RPMI7951 (cell line): Measurements from ENCODE around the gene NFATC3. TPM values are rescaled to one million over a fixed set of nuclear protein-coding genes. Genes with fewer than 3 reads are reported as not detected.

ENCODE experiments used
- DNase-seq: peaks from one replicate; pipeline ENCODE4 v3.0.0-alpha.2; 2012; ENCODE audit warnings: low read depth
- total RNA-seq: library from RNA; depleted of rRNA; stranded (reverse); fragments of >200 nt; shearing (Covaris generic); gene quantifications from 2 replicates; pipeline ENCODE4 v1.2.3, GENCODE V29; 2014

NFATC3 gene
- total RNA-seq, 1 experiment from 2014 or later = 22.5 TPM

DNA sequence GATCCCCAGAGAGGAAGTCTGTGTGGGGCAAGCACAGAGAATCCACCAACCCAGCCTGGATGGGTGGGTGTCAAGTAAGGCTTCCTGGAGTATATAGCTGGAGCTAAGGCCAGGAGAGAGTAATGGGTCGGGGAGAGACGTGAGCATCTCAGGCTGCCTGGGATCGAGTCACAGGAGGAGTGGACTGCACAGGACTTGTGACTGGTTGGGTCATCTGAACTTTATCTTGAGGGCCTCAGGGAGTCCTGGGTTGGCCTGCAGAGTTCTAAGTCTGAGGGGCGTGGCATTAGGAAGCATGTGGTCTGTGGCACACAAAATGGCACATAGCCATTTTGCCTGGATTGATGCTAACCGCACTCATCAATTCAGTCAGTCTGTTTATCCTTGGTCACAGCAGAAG lies 161.5 kb downstream of the NFATC3 start:
- DNase-seq = peak; percentile 25

GRCh38 chr16:68247400-68247799 lies 162.2 kb downstream of the NFATC3 start:
- no peak for DNase-seq

- DNase-seq = no peak
Observed at GRCh38 chr16:68247932-68248331, 162.8 kb downstream of the NFATC3 start.

- DNase-seq = no peak
Observed at GRCh38 chr16:68249371-68249770, 164.2 kb downstream of the NFATC3 start.

GRCh38 chr16:68250951-68251350 lies 165.8 kb downstream of the NFATC3 start:
- no peak for DNase-seq

DNA sequence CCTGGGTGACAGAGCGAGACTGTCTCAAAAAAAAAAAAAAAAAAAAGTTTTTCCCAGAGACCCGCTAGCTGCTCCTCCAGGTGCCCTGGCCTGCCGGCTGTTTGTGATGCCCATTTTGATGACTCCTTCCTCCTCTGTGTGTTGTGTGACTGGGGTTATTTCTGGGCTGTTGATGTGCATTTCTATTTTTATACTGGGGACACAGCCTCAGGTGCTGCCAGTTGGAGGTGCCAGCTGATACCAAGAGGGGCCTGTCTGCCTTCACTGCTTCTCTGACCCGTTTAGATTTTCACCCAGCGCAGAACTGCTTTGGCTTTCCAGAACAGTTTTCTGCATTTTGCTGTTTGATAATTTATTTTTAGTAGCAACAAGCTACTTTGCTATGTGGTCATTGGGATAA lies 166.7 kb downstream of the NFATC3 start:
- no peak for DNase-seq

DNA sequence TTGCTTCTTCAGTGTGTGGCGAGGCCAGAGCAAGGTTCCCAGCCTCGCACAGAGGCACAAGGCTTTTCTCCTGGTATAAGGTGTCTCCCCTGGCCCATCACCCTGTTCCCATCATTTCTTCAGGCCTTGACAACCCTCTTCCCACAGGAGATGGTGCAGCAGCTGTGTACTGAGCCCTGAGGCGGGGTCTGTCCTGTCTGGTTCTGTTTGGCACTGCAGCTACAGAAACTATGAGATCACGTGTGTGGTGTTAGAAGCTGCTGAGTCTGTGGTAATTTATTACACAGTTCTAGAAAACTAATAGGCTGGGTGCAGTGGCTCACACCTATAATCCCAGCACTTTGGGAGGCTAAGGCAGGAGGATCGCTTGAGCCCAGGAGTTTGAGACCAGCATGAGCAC lies 167.2 kb downstream of the NFATC3 start:
- no peak for DNase-seq

DNA sequence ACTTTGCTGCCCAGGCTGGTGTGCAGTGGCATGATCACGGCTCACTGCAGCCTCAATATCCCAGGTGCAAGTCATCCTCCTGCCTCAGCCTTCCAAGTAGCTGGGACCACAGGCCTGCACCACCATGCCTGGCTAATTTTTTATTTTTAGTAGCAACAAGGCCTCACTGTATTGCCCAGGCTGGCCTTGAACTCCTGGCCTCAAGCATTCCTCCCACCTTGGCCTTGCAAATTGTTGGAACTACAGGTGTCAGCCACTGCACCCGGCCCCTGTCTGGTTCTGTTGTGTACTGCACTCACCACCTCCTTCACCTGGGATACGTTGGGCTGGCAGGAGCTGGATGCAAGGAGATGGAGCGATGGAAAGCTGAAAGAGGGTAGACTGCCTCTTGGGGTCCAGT lies 168.6 kb downstream of the NFATC3 start:
- no peak for DNase-seq

DNA sequence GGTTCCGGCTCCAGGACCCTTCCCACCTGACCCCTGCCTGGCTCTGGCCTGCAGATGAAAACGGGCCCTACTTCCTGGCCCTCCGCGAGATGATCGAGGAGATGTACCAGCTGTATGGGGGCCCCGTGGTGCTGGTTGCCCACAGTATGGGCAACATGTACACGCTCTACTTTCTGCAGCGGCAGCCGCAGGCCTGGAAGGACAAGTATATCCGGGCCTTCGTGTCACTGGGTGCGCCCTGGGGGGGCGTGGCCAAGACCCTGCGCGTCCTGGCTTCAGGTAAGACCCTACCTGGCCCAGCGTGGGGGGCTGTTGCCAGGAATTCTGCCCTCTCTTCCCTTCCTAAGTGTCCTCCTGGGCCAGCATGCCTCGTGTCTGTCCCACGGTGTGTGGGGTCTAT lies 170.5 kb downstream of the NFATC3 start:
- no peak for DNase-seq

- DNase-seq = no peak
Observed at GRCh38 chr16:68257251-68257905, 172.2 kb downstream of the NFATC3 start.

DNA sequence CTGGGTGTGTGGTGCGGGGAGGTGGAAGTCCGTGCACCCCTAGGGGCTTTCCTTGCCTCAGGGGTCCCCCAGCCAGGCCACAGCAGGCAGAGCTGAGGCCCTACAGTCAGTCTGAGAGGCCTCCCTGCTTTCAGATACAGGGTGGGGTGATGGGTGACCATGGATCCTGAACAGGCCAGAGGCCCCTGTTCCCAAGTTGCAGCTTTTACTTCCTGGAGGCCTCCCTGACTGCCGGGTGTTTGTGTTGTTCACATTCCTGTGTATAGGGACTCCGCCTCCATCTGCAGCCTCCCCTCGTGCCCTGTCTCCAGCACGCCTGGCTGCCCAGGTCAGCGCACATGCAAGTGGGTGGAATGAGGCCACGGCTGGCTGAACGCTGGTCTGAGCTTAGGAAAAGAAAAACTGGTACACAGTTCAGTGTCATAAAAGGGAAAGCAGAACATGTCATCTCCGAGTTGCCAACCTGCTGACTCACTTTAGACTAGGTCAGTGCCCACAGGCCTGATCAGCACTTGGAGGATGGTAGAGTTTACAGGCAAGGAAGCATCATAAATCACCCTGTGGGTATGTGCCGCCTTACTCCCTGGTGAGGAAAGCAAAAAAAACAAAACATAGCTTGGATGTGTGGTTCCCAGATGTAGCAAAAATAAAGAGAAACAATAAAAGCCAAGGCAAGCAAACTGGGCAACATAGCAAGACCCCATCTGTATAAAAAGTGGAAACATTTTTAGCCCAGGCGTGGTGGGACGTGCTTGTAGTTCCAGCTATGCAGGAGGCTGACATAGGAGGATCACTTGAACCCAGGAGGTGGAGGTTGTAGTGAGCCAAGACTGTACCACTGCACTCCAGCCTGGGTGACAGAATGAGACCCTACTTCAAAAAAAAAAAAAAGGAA lies 173.0 kb downstream of the NFATC3 start:
- peak; percentile 76 for DNase-seq

DNA sequence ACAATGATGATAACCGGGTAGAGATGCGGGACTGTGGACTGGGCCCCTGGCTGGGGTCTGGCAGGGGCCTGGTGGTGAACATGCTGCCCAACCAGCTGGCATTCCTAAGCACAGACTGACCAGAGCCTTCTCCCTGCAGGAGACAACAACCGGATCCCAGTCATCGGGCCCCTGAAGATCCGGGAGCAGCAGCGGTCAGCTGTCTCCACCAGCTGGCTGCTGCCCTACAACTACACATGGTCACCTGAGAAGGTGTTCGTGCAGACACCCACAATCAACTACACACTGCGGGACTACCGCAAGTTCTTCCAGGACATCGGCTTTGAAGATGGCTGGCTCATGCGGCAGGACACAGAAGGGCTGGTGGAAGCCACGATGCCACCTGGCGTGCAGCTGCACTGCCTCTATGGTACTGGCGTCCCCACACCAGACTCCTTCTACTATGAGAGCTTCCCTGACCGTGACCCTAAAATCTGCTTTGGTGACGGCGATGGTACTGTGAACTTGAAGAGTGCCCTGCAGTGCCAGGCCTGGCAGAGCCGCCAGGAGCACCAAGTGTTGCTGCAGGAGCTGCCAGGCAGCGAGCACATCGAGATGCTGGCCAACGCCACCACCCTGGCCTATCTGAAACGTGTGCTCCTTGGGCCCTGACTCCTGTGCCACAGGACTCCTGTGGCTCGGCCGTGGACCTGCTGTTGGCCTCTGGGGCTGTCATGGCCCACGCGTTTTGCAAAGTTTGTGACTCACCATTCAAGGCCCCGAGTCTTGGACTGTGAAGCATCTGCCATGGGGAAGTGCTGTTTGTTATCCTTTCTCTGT lies 174.0 kb downstream of the NFATC3 start:
- DNase-seq = no peak

DNA sequence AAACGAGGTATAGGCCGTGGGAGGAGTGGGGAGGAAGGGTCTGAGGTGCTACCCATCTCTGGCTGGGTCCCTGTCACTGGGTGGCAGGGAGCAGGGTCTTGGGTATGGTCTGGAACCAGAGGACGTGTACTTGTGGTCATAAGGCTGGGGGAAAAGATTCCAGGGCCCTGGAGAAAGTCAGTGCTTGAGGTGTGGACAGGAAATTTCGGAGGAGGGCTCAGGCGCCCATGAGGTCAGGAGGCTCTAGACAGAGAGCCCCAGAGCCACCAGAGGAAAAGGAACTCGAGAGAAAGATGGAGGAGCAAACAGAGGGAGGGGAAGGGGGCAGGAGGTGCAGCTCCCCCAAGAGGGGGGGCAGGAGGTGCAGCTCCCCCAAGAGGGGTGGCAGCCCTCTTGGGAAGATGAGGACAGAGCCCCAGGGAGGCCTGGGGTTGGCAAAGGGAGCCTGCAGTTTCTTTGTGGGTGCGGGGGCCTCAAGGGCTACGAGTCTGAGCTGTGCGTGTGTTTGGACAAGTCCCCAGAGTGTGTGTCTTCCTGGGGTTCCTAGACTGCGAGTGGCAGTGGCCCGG lies 178.5 kb downstream of the NFATC3 start:
- DNase-seq = no peak

GRCh38 chr16:68264128-68265077 lies 179.2 kb downstream of the NFATC3 start, which contains the start of gene SLC7A6:
Gene SLC7A6, plus strand, starts transcription at chr16:68264526. Its CDS starts 10,201 bp downstream, at chr16:68274727.
- DNase-seq = peak; percentile 75

- DNase-seq = peak; percentile 87
Observed at GRCh38 chr16:68265078-68265920, 180.1 kb downstream of the NFATC3 start.

GRCh38 chr16:68267612-68268405 lies 182.6 kb downstream of the NFATC3 start:
- no peak for DNase-seq

DNA sequence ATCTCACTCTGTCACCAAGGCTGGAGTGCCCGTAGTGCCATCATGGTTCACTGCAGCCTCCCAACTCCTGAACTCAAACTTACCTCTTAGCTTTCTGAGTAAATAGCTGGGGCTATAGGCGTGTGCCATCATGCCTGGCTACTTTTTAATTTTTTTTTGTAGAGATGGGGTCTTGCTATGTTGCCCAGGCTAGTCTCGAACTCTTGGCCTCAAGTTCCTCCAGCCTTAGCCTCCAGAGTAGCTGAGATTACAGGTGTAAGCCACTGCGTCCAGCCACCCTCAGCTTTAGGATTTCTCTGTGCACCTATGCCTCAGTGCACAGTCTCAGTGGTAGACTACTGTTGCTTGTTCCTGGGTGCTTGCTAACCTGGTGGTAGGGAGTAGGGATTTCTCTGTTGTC lies 184.6 kb downstream of the NFATC3 start:
- DNase-seq = no peak

GRCh38 chr16:68270353-68270752 lies 185.2 kb downstream of the NFATC3 start:
- DNase-seq = no peak
